Gastroesophageal sphincter (tissue), 3 donors: Measurements from ENCODE around the gene CARD19.

ENCODE experiments used
- EP300 ChIP-seq: sonication (generic); formaldehyde crosslinking; IDR thresholded peaks from one replicate; pipeline ENCODE4 v1.6.1; 2017; ENCODE audit warnings: antibody characterized with exemption, mild to moderate bottlenecking
- POLR2A ChIP-seq, 2 donors: fragments of 450-650 bp; IDR thresholded peaks; one replicate each; pipeline ENCODE4 v1.6.1; 2017; ENCODE audit warnings: antibody characterized with exemption in 2 of 2, mild to moderate bottlenecking in 2 of 2, moderate library complexity in 1 of 2
- POLR2AphosphoS5 ChIP-seq: sonication (generic); formaldehyde crosslinking; IDR thresholded peaks from one replicate; pipeline ENCODE4 v1.6.1; 2017; ENCODE audit warnings: antibody characterized with exemption
- TF ChIP-seq, protein P1 (sequence below), 4 experiments: fragments of 200-600 bp in 2 of 4; fragments of 450-650 bp in 2 of 4; sonication (generic) in 1 of 4; IDR thresholded peaks; one replicate each; pipeline ENCODE4 v1.5.1; 2017 to 2019; ENCODE audit warnings: antibody characterized with exemption in 4 of 4, mild to moderate bottlenecking in 2 of 4, moderate library complexity in 2 of 4

GRCh38 chr9:93080406-93080805 lies 15.6 kb upstream of the CARD19 start:
- TF ChIP-seq, protein P1, sequence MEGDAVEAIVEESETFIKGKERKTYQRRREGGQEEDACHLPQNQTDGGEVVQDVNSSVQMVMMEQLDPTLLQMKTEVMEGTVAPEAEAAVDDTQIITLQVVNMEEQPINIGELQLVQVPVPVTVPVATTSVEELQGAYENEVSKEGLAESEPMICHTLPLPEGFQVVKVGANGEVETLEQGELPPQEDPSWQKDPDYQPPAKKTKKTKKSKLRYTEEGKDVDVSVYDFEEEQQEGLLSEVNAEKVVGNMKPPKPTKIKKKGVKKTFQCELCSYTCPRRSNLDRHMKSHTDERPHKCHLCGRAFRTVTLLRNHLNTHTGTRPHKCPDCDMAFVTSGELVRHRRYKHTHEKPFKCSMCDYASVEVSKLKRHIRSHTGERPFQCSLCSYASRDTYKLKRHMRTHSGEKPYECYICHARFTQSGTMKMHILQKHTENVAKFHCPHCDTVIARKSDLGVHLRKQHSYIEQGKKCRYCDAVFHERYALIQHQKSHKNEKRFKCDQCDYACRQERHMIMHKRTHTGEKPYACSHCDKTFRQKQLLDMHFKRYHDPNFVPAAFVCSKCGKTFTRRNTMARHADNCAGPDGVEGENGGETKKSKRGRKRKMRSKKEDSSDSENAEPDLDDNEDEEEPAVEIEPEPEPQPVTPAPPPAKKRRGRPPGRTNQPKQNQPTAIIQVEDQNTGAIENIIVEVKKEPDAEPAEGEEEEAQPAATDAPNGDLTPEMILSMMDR (IDR thresholded peaks at IDR 0.05), result no peak
- TF ChIP-seq POLR2A (IDR thresholded peaks at IDR 0.05) (no peak), POLR2AphosphoS5 (no peak), EP300 (no peak)
